ENCODE data around the gene SLC36A4. TPM values are rescaled to one million over a fixed set of nuclear protein-coding genes. Genes with fewer than 3 reads are reported as not detected.

The SLC36A4 gene
- total and polyA plus RNA-seq, 2 of the 13 experiments (the other 11 are each of a cell fraction or from before 2014, with no cell fraction given): 7.3 to 9.5 TPM

- no peak for ATAC-seq
- Histone ChIP-seq H4K20me1 (ENCODE audit: insufficient read depth, low read length) (no peaks in the 10 kb centered on the region), H3K9ac (ENCODE audit: insufficient read depth, low read depth, low read length) (no peak overlapping the region), H2AFZ (ENCODE audit: low read length) (no peak overlapping the region), H3K4me1 (ENCODE audit: insufficient read depth, low read length) (peaks cover 16% of the 10 kb centered on the region), H3K9me3 (ENCODE audit: low read length) (no peaks in the 10 kb centered on the region), H3K4me3 (replicated peaks in 1 of 3; ENCODE audit: insufficient read depth in 1 of 3, low read depth in 2 of 3, low read length in 3 of 3) (no peak overlapping the region), H3K36me3 (replicated peaks in 1 of 2; ENCODE audit: control insufficient read depth in 1 of 2, insufficient read depth in 2 of 2, low read length in 2 of 2) (no peaks in the 10 kb centered on the region), H3K4me2 (ENCODE audit: low read depth, low read length) (no peak overlapping the region), H3K79me2 (ENCODE audit: insufficient read depth, low read length) (peaks cover 23% of the 10 kb centered on the region), H3K27me3 (ENCODE audit: control insufficient read depth in 1 of 2, insufficient read depth in 2 of 2, low read length in 2 of 2) (no peaks in the 10 kb centered on the region; a peak in 2 of 5 replicates), H3K27ac (ENCODE audit: extremely low read length, insufficient read depth, low read length) (no peak overlapping the region)
- no peak for FAIRE-seq
- TF ChIP-seq PAXIP1 (CRISPR knock-in tag; conservative IDR thresholded peaks at IDR 0.05) (no peak), UBTF (CRISPR knock-in tag; IDR thresholded peaks at IDR 0.05) (no peak), ZBTB20 (CRISPR knock-in tag; IDR thresholded peaks at IDR 0.05; ENCODE audit: borderline replicate concordance, low read depth) (no peak)
- POLR2A ChIA-PET: no interaction called here
- DNase-seq (ENCODE audit: low spot score): no peak
- BruUV-seq (replicated peaks): no TSS peak
- 100% methylated on average over 1 of the region's 1 CpG for WGBS (ENCODE audit: low lambda C conversion rate)
- CTCF ChIA-PET (ENCODE audit: low intra/inter-chr PET ratio, low total read pairs): no interaction called here
- intact Hi-C loops (cut with micrococcal nuclease; ENCODE audit: unreplicated experiment) (no loop called here), in situ Hi-C loops (cut with HindIII; ENCODE audit: extremely low pct_ligation_motif_present, low pct_unique_long_range_greater_than_20kb) (no loop called here)
Observed at GRCh38 chr11:93194673-93195291, 3.0 kb downstream of the SLC36A4 start.

Measured in HepG2 (cell line).